Islet precursor cell (in vitro differentiated cells): ENCODE results near the gene STOML1.
A peak's percentile ranks its signal among the peaks of the same experiment; 100 is the strongest.

Experiments used
- DNase-seq: peaks from one replicate; pipeline ENCODE4 v3.0.0-alpha.2; 2018

The STOML1 gene

GRCh38 chr15:73991726-73992593 lies at the start of gene STOML1:
Gene STOML1, minus strand, starts transcription at chr15:73992295. Its CDS starts 72 bp downstream, at chr15:73992223.
- DNase-seq: peak; percentile 97

- no peak for DNase-seq
Measured at GRCh38 chr15:74041311-74041756, 49.2 kb upstream of the STOML1 start.

- peak; percentile 65 for DNase-seq
Measured at GRCh38 chr15:74040109-74040850, 48.2 kb upstream of the STOML1 start.

- DNase-seq: no peak
Measured at GRCh38 chr15:74039656-74040010, 47.5 kb upstream of the STOML1 start.

- DNase-seq: no peak
Measured at GRCh38 chr15:74038707-74039655, 46.9 kb upstream of the STOML1 start.

- no peak for DNase-seq
Measured at GRCh38 chr15:74037171-74038117, 45.3 kb upstream of the STOML1 start.

GRCh38 chr15:74036271-74037170 lies 44.4 kb upstream of the STOML1 start:
- peak; percentile 87 for DNase-seq

- DNase-seq: no peak
Measured at GRCh38 chr15:74035121-74036017, 43.3 kb upstream of the STOML1 start.

GRCh38 chr15:74034206-74034755 lies 42.2 kb upstream of the STOML1 start:
- no peak for DNase-seq

GRCh38 chr15:74032606-74033561 lies 40.8 kb upstream of the STOML1 start:
- no peak for DNase-seq

- no peak for DNase-seq
Measured at GRCh38 chr15:74032046-74032445, 40.0 kb upstream of the STOML1 start.

- DNase-seq: no peak
Measured at GRCh38 chr15:74028646-74029045, 36.6 kb upstream of the STOML1 start.

- no peak for DNase-seq
Measured at GRCh38 chr15:74027688-74028087, 35.6 kb upstream of the STOML1 start.

- DNase-seq: no peak
Measured at GRCh38 chr15:74025436-74025835, 33.3 kb upstream of the STOML1 start.

GRCh38 chr15:74024687-74025086 lies 32.6 kb upstream of the STOML1 start:
- DNase-seq: no peak

- DNase-seq: no peak
Measured at GRCh38 chr15:74022706-74023470, 30.8 kb upstream of the STOML1 start.

GRCh38 chr15:74019734-74020133 lies 27.6 kb upstream of the STOML1 start:
- no peak for DNase-seq
